Stomach (tissue), 4 donors: Measurements from ENCODE around the gene ANKS1B.

Experiments
- CTCF ChIP-seq, 7 experiments: fragments of 450-650 bp in 4 of 7; fragments of 200-600 bp in 3 of 7; sonication (generic) in 3 of 7; IDR thresholded peaks; one replicate each; pipeline ENCODE4 v1.5.1; 2016 to 2019; ENCODE audit warnings: antibody characterized with exemption in 7 of 7, control low read depth in 2 of 7, mild to moderate bottlenecking in 1 of 7
- POLR2A ChIP-seq, 4 donors: fragments of 450-650 bp; IDR thresholded peaks; one replicate each; pipeline ENCODE4 v1.6.1; 2016; ENCODE audit warnings: antibody characterized with exemption in 4 of 4, control low read depth in 2 of 4, mild to moderate bottlenecking in 1 of 4, moderate library complexity in 1 of 4
- POLR2AphosphoS5 ChIP-seq, 3 donors: sonication (generic); formaldehyde crosslinking; IDR thresholded peaks; one replicate each; pipeline ENCODE4 v1.6.1; 2016; ENCODE audit warnings: antibody characterized with exemption in 3 of 3

GRCh38 chr12:98758331-98758730 is 1226.4 kb downstream of the ANKS1B start:
- TF ChIP-seq POLR2A (IDR thresholded peaks at IDR 0.05) (no peak), CTCF (IDR thresholded peaks at IDR 0.05) (no peak), POLR2AphosphoS5 (IDR thresholded peaks at IDR 0.05) (no peak)
